Thyroid gland (tissue), 4 donors: ENCODE measurements around the gene BMP3.

Experiments used
- POLR2A ChIP-seq, 2 donors: fragments of 450-650 bp; IDR thresholded peaks; one replicate each; pipeline ENCODE4 v1.6.1; 2017; ENCODE audit warnings: antibody characterized with exemption in 2 of 2, mild to moderate bottlenecking in 2 of 2, moderate library complexity in 1 of 2
- TF ChIP-seq, protein P1 (sequence below), 6 experiments: fragments of 200-600 bp in 3 of 6; fragments of 450-650 bp in 3 of 6; sonication (generic) in 3 of 6; IDR thresholded peaks; one replicate each; pipeline ENCODE4 v1.5.1; 2016 to 2019; ENCODE audit warnings: antibody characterized with exemption in 6 of 6, mild to moderate bottlenecking in 2 of 6, inconsistent platforms in 1 of 6, moderate library complexity in 1 of 6

DNA sequence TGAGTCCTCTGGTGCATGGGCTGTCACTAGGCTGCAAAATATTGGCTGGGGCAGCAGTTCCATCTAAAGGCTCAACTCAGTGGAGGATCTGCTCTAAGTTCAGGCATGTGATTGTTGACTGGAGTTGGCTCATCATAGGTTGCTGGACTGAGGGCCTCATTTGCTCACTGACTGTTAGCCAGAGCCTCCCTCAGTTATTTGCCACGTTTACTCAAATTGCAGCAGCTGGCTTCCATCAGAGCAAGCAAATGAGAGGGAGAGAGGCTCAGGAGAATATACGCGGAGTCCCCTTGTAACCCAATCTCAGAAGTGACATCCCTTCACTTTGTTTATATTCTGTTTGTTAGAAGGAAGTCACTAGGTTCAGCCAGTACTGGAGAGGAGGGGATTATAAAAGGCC is 54.1 kb downstream of the BMP3 start:
- TF ChIP-seq, protein P1, sequence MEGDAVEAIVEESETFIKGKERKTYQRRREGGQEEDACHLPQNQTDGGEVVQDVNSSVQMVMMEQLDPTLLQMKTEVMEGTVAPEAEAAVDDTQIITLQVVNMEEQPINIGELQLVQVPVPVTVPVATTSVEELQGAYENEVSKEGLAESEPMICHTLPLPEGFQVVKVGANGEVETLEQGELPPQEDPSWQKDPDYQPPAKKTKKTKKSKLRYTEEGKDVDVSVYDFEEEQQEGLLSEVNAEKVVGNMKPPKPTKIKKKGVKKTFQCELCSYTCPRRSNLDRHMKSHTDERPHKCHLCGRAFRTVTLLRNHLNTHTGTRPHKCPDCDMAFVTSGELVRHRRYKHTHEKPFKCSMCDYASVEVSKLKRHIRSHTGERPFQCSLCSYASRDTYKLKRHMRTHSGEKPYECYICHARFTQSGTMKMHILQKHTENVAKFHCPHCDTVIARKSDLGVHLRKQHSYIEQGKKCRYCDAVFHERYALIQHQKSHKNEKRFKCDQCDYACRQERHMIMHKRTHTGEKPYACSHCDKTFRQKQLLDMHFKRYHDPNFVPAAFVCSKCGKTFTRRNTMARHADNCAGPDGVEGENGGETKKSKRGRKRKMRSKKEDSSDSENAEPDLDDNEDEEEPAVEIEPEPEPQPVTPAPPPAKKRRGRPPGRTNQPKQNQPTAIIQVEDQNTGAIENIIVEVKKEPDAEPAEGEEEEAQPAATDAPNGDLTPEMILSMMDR (IDR thresholded peaks at IDR 0.05), result no peak
- TF ChIP-seq POLR2A (IDR thresholded peaks at IDR 0.05), result no peak
